Measurements from ENCODE around the gene GLI3.
"Not testable (repeated sequence)": the region's sequence is repeated elsewhere in the genome, so short reads cannot be mapped to it uniquely, and the experiment has no call there.

Gene GLI3

GRCh38 chr7:42217053-42217452, 20.0 kb downstream of the GLI3 start:
- DNase-seq (ENCODE audit: low read depth), result no peak
- no peak for TF ChIP-seq CTCF (IDR thresholded peaks at IDR 0.05; ENCODE audit: insufficient read depth, low read depth, low read length, missing control alignments)
- H3K4me3 ChIP-seq (ENCODE audit: low read length), result no peak overlapping the region

- no peak for DNase-seq (ENCODE audit: low read depth)
- no peak overlapping the region for H3K4me3 ChIP-seq (ENCODE audit: low read length)
- TF ChIP-seq CTCF (IDR thresholded peaks at IDR 0.05; ENCODE audit: insufficient read depth, low read depth, low read length, missing control alignments), result no peak
Measured at GRCh38 chr7:42214060-42214679, 22.8 kb downstream of the GLI3 start.

GRCh38 chr7:42213093-42213492, 23.9 kb downstream of the GLI3 start:
- no peak for DNase-seq (ENCODE audit: low read depth)
- TF ChIP-seq CTCF (IDR thresholded peaks at IDR 0.05; ENCODE audit: insufficient read depth, low read depth, low read length, missing control alignments), result no peak
- no peak overlapping the region for H3K4me3 ChIP-seq (ENCODE audit: low read length)

GRCh38 chr7:42212541-42213090, 24.4 kb downstream of the GLI3 start:
- no peak for DNase-seq (ENCODE audit: low read depth)
- TF ChIP-seq CTCF (IDR thresholded peaks at IDR 0.05; ENCODE audit: insufficient read depth, low read depth, low read length, missing control alignments), result no peak
- H3K4me3 ChIP-seq (ENCODE audit: low read length), result no peak overlapping the region

GRCh38 chr7:42211938-42212337, 25.1 kb downstream of the GLI3 start:
- no peak for DNase-seq (ENCODE audit: low read depth)
- no peak overlapping the region for H3K4me3 ChIP-seq (ENCODE audit: low read length)
- TF ChIP-seq CTCF (IDR thresholded peaks at IDR 0.05; ENCODE audit: insufficient read depth, low read depth, low read length, missing control alignments), result no peak

- no peak overlapping the region for H3K4me3 ChIP-seq (ENCODE audit: low read length)
- DNase-seq (ENCODE audit: low read depth), result no peak
- no peak for TF ChIP-seq CTCF (IDR thresholded peaks at IDR 0.05; ENCODE audit: insufficient read depth, low read depth, low read length, missing control alignments)
Measured at GRCh38 chr7:42210779-42211178, 26.2 kb downstream of the GLI3 start.

- no peak overlapping the region for H3K4me3 ChIP-seq (ENCODE audit: low read length)
- DNase-seq (ENCODE audit: low read depth), result no peak
- no peak for TF ChIP-seq CTCF (IDR thresholded peaks at IDR 0.05; ENCODE audit: insufficient read depth, low read depth, low read length, missing control alignments)
Measured at GRCh38 chr7:42210333-42210732, 26.7 kb downstream of the GLI3 start.

GRCh38 chr7:42209085-42209484, 27.9 kb downstream of the GLI3 start:
- not testable (repeated sequence) for DNase-seq (ENCODE audit: low read depth); H3K4me3 ChIP-seq (ENCODE audit: low read length)
